Hematopoietic multipotent progenitor cell treated with erythropoietin and hydrocortisone succinate and interleukin-3 and kit ligand, for 6 days (in vitro differentiated cells): Measurements from ENCODE around the gene NOP16.
A peak's percentile ranks its signal among the peaks of the same experiment; 100 is the strongest.

ENCODE experiments used
- DNase-seq: peaks from one replicate; pipeline ENCODE4 v3.0.0-alpha.2; 2015

NOP16 gene

DNA sequence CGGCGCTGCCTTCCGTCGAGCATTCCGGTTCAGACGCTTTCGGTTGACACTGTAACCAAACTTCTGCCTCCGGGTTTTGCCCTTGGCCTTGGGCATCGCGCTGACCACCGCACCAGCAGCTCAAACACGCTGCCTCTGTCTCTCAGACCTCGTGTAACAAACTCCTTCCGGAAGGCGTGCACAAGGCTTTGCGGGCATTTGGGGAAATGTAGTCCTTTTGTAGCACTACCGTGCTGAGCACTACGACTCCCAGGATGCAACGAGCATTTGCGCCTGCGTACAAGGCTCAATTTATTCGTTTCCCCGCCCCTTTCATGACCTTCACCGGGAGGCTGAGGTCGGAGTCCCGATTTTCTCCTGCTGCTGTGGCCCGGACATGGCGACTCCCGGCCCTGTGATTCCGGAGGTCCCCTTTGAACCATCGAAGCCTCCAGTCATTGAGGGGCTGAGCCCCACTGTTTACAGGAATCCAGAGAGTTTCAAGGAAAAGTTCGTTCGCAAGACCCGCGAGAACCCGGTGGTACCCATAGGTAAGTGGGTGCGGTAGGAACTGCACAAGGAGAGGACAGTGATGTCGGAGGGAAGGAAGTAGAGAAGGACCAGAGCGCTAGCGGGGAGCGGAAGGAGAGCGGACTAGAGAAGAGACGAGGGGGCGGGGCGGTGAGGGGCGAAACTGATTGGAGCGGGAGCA lies at the start of gene NOP16, which contains the start of gene HIGD2A:
Gene NOP16, minus strand, starts transcription at position 155 of the 691 bp plus-strand sequence. Its CDS starts 59 bp downstream, at position 96.
Gene HIGD2A, plus strand, starts transcription at position 308 of the 691 bp plus-strand sequence. Its CDS starts 69 bp downstream, at position 377.
- peak; percentile 100 for DNase-seq

DNA sequence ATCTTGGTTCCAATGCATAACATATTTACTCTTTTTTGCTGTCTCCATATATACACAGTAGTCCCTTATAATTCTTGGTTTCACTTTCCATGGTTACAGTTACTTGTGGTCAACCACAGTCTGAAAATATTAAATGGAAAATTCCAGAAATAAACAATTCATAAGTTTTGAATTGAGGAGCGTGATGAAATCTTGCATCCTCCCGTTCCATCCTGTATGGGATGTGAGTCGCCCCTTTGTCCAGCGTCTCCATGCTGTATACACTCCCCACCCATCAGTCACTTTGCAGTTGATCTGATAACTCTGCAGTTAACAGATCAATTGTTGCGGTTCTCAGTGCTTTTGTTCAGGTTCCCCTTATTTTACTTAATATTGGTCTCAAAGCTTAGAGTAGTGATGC lies 48.3 kb upstream of the NOP16 start:
- DNase-seq, result peak; percentile 59

- no peak for DNase-seq
Observed at GRCh38 chr5:176432707-176433106, 44.3 kb upstream of the NOP16 start.

DNA sequence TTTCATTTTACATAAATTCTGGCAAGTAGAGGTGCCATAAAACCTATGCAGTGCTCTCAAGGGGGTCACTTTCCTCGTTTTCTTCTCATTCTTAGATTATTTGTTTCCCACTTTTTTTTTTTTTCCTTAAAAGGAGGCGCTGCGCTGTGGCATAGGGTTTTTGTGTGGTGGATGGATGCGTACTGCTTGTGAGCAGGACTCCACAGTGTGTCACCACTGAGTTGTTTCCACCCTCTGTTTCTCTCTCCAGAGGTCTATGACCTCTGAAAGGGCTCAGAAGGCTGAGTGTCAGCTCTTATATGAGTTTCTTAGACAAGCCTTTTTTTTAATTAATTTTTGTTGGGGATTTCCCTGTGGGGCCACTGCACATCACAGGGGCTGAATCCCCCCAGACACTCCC lies 41.6 kb upstream of the NOP16 start:
- DNase-seq, result no peak

DNA sequence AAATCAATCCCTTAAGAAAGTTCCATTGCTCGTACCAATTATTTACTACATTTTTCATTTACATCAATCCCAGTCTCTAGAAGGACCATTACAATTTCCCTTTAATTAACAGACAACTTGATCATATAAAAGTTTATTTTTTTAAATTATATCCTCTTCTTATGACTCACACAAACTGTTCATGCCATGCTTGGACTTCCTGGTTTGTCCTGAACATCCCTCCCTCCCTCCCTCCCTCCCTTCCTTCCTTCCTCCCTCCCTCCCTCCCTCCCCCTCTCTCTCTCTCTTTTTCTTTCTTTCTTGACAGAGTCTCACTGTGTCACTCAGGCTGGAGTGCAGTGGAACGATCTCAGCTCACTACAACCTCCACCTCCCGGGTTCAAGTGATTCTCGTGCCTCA lies 39.6 kb upstream of the NOP16 start:
- DNase-seq, result no peak

DNA sequence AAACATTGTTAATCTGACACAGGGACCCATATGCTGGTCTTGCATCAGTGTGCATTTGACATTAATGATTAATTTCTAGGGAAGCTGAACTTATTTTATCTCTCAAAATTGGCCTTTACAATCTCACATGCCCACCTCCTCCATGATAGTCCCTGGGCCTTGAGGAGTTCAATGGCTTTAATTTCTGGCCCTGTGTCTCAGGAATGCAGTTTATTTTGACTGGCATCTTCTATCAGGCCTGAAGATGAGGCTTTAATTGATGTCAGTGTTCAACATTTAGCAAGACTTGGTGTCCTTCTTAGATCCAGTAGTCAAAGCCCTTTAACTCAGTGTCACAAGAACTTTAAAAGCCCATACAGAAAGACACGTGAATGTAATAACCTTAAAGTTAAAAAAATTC lies 38.5 kb upstream of the NOP16 start:
- no peak for DNase-seq

DNA sequence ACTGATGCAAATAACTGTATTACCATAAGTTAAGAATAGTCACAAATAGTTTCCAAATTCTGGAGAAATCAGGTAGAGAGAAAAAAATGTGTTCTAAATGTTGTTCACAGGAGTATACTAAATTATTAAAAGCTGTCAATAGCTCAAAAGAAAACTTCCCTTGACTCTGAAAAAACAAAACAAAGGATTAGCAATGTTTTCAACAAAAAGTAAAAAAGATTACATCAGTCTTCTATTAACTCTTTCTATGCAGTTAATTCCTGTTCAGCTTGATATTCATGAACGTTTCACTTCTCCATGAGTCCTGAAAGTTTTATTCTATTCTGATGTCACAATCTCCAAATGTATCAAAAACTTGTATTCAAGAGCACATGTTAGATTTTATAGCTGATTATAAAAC lies 37.4 kb upstream of the NOP16 start:
- no peak for DNase-seq

GRCh38 chr5:176425138-176425537 lies 36.7 kb upstream of the NOP16 start:
- no peak for DNase-seq

DNA sequence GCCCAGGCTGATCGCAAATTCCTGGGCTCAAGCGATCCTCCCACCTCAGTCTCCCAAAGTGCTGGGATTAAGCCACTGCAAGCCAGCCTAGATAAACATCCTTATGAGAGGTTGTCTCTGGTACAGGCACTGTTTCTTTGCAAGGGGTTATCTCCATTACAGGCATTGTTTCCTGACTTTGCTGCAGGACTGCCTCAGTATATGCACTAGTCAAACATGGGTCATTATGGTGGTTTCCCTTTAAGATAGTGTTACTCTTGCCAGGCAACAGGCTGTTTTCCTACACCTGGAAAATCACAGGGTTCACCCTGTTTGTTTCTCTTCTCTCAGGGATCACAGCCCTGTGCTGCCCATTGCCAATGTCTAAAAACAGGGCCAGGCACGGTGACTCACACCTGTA lies 35.8 kb upstream of the NOP16 start:
- DNase-seq, result no peak

DNA sequence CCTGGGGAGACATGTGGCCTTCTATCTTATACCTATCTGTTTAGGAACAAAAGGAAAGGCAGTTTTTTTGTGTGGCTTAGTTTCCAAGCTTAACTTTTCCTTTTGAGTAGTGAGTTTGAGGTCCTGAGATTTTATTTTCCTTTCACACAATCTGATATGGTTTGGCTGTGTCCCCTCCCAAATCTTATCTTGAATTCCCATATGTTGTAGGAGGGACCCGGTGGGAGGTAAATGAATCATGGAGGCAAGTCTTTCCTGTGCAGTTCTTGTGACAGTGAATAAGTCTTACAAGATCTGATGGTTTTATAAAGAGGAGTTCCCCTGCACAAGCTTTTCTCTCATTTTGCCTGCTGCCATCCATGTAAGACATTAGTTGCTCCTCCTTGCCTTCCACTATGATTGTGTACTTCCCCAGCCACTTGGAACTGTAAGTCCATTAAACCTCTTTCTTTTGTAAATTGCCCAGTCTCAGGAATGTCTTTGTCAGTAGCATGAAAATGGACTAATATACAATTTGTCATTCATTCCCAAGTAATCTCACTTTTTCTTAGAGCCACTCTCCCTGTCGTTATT lies 32.7 kb upstream of the NOP16 start:
- DNase-seq, result peak; percentile 25

DNA sequence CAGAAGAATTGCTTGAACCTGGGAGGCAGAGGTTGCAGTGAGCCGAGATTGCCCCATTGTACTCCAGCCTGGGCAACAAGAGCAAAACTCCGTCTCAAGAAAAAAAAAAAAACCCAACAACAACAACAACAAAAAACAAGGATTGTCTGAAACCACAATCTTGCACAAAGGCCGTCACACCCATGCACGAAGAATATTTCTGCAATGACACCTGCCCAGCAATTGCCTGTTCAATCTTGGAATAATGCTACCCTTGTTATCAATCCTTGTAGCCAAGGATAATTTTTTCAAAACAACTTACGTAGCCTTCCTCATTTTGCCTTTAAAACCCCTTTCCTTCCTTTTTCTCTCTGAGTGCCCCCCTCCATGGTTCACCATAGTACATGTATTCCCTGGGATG lies 31.7 kb upstream of the NOP16 start:
- no peak for DNase-seq

DNA sequence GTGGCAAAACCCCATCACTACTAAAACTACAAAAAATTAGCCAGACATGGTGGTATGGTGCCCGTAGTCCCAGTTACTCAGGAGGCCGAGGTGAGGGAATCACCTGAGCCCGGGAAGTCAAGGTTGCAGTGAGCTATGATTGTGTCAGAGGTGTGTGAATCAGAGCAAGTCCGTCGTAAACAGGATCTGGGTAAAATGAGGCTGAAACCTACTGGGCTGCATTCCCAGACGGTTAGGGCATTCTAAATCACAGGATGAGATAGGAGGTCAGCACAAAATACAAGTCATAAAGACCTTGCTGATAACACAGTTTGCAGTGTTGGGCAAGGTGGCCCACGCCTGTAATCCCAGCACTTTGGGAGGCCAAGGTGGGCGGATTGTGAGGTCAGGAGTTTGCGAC lies 29.9 kb upstream of the NOP16 start:
- DNase-seq, result no peak

GRCh38 chr5:176416965-176417364 lies 28.6 kb upstream of the NOP16 start:
- no peak for DNase-seq

- peak; percentile 90 for DNase-seq
Observed at GRCh38 chr5:176415952-176416924, 27.8 kb upstream of the NOP16 start, which contains the start of gene CLTB. Gene CLTB, minus strand, starts transcription at chr5:176416539. Its CDS starts 176 bp downstream, at chr5:176416363.

DNA sequence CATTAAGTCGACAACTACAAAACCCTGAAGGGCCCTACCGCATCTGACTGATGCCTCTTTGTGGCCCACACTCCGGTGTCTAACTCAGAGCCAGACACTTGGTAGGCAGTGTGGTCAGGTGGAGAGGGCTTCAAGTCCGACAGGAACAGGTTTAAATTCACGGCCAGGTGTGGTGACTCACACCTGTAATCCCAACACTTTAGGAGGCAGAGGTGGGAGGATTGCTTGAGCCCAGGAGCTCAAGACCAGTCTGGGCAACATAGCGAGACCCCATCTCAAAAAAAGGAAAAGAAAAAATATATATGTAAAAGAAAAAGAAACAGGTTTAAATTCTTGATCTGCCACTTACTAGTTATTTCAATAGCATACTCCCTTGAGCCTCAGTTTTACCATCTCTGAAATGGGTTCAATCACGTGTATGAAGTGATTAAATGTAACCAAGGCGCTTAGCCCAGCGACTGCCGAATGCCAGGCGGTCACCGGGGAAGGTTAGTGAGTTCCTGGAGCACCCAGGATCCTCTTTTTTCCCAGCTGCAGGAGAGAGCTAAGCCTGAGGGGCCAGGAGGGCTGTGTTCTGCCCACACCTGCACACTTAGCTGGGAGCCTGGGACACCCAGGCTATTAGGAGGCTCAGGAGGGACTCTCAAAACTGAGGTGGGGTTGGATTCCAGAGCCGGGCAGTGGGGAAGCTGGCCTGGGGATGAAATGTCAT lies 27.0 kb upstream of the NOP16 start:
- DNase-seq, result no peak

- no peak for DNase-seq
Observed at GRCh38 chr5:176414704-176415103, 26.3 kb upstream of the NOP16 start.

- no peak for DNase-seq
Observed at GRCh38 chr5:176413709-176414191, 25.4 kb upstream of the NOP16 start.

GRCh38 chr5:176413255-176413565 lies 24.8 kb upstream of the NOP16 start:
- no peak for DNase-seq

DNA sequence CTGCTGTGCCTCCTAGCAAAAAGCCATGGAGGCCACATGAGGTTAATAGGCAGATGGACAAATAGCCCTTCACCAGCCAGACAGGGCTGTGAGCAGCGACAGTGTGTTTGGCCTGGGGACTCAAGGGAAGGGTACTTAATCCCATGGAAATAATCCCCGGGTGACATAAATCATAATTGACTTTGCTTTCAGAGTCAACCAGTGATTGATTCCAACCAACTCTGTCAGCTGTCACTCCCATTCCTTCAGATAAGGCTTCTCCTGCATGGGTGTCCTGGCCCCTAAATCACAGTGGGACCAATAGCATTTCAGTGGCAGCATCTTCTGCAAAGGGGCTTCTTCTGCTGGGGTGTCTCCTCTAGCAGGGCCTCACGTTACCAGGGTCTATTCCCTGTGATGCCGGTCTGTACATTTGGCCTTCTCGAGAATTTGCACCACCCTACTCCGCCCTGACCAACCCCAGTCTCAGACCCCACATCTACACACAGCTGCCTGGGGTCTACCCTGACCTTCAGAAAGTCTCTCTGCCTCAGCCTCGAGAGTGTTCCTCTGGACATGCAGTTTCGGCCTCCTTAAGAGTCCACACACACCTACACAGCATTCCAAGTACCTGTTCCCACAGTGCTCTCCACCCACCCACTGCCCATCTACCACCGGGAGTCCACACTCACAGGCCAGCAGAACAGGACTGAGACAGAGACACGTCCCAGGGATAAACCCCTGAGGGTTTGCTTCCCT lies 24.3 kb upstream of the NOP16 start:
- no peak for DNase-seq

DNA sequence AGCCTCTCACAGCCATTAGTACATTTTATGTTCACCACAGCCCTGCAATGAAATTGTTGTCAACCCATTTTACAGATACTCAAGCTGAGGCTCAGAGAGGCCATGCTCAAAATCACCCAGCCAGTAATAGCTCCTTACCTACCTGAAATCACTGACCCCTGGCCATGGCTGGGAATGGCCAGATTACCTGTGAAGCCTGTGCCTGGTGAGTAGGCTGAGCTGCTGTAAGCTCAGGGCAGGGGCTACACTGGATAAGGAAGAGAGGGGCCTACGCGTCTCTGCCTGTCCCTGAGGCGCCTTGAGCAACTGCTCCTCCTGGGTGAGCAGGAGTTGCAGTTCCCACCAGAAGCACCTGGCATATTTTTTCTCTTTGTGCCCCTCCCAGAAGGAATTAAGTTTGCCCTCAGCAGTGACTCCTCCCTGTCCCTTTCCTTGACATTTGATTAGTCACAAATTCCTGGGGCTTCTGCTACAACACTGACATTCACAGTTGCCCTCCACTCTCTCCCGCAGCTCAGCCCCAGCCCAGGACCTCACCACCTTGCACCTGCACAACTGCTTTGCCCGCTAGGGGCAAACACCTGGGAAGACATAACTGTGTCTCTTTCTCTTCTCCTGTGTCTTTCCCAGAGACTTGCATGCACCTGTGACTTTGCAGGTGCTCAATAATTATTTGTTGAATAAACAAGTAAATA lies 22.2 kb upstream of the NOP16 start:
- no peak for DNase-seq

- DNase-seq, result no peak
Observed at GRCh38 chr5:176409765-176410164, 21.4 kb upstream of the NOP16 start.
